GM12878 (cell line): ENCODE measurements around the gene CDC42SE2.

Experiments used
- EZH2 ChIP-seq: IDR thresholded peaks from 2 replicates; pipeline ENCODE4 v1.6.1; 2012; ENCODE audit warnings: low read depth, mild to moderate bottlenecking, control low read depth, inconsistent platforms, low read length, borderline replicate concordance; ENCODE audit not compliant: control insufficient read depth
- ZNF384 ChIP-seq: IDR thresholded peaks from 2 replicates; pipeline ENCODE4 v1.6.1; 2012; ENCODE audit warnings: low read depth, mild to moderate bottlenecking, low read length, improper control_type of control experiment, borderline replicate concordance

GRCh38 chr5:131250751-131251475 is 12.9 kb upstream of the CDC42SE2 start:
- TF ChIP-seq ZNF384, result no peak
- no peak for TF ChIP-seq EZH2
